ENCODE measurements around the gene METTL18. TPM values are rescaled to one million over a fixed set of nuclear protein-coding genes. Genes with fewer than 3 reads are reported as not detected.

The METTL18 gene
- total RNA-seq, 1 experiment from 2014 or later = 6.9 TPM

DNA sequence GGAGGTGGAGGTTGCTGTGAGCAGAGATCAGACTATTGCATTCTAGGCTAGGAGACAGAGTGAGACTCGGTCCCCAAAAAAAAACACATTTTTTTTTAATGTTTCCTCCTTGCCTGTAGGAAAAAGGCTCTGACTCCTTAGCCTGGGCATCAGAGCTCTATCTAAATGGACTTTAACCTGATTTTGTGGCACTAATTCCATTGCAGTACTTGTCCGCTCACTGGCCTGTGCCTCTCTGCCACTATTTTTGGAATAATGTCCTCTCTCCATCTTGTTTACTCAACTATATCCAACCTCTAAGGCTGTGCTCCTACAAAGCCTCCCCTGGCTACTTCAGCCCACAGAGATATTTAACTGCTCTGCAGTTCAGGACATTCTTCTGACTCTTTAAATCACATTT, 26.5 kb downstream of the METTL18 start:
- no peaks in the 10 kb centered on the region for H3K27me3 ChIP-seq (replicated peaks; ENCODE audit: control insufficient read depth, insufficient read depth, low read length)
- Mint-ChIP-seq H3K4me1 (ENCODE audit: low read depth, unreplicated experiment) (peaks cover 25% of the 10 kb centered on the region), H3K36me3 (ENCODE audit: insufficient read depth, unreplicated experiment) (no peaks in the 10 kb centered on the region), H3K9me3 (ENCODE audit: unreplicated experiment) (no peaks in the 10 kb centered on the region), H3K27me3 (ENCODE audit: insufficient read depth, unreplicated experiment) (no peaks in the 10 kb centered on the region), H3K27ac (ENCODE audit: unreplicated experiment) (peak overlapping the region; percentile 59), H3K4me3 (ENCODE audit: unreplicated experiment) (no peak overlapping the region)
- POLR2A ChIA-PET = no interaction called here
- BruUV-seq (replicated peaks) = no TSS peak
- intact Hi-C loops (cut with micrococcal nuclease; ENCODE audit: unreplicated experiment) = no loop called here
- CTCF ChIA-PET = no interaction called here
- H3K4me1 ChIP-seq = peaks cover 23% of the 10 kb centered on the region
- no peaks in the 10 kb centered on the region for H3K9me3 ChIP-seq
- TF ChIP-seq CTCF (IDR thresholded peaks at IDR 0.05; ENCODE audit: insufficient read depth in 1 of 2, low read depth in 1 of 2, low read length in 1 of 2, severe bottlenecking in 1 of 2, unreplicated experiment in 1 of 2) = no peak
- no peak for DNase-seq
- H3K36me3 ChIP-seq (ENCODE audit: control insufficient read depth, insufficient read depth, low read length) = no peaks in the 10 kb centered on the region
- no peak overlapping the region for H3K4me3 ChIP-seq (ENCODE audit: low read depth, low read length)

DNA sequence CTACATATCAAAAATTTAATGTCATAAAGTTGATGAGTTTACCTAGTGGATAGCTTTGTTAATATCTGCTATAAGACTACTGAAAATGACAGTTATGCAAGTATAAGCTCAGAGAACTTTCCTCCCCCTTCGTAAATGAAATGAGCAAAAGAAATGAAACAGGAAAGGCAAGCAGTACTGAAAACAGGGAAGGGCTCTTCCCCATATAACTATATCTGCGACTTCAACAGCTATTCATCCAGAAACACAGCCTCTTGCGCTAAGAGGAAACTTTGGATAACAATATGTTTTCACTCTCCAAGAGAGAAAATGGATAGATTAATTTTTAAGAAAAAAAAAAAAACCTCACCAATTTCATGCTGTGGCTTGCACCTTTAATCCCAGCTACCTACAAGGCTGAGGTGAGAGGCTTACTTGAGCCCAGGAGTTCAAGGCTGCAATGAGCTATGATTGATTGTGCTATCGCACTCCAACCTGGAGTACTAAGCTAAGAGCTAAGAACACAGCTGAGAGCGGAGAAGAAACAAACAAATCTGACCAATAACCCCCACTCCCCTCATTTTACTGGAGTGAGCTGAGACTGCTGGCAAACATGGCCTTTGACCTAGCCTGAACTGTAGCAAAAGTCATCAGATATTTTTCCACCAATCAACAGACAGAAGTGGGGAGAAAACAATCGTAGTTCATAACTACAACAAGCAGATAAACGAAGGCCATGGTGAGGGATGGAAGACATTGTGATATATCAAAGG, 29.0 kb downstream of the METTL18 start:
- H3K4me3 ChIP-seq (ENCODE audit: low read depth, low read length) = no peak overlapping the region
- no TSS peak for BruUV-seq (replicated peaks)
- ChIA-PET CTCF (interaction anchor here (0.6 to 1.0 kb wide), 3 partner anchors 44 to 90 kb away, joined by 3 read pairs; no protein-coding TSS in a partner anchor), POLR2A (interaction anchor here (0.9 to 2.0 kb wide), 2 partner anchors 27 to 29 kb away, joined by 3 to 9 read pairs; partner anchors contain the start of gene METTL18)
- H3K27me3 ChIP-seq (replicated peaks; ENCODE audit: control insufficient read depth, insufficient read depth, low read length) = no peaks in the 10 kb centered on the region
- peak overlapping the region; percentile 61 for H3K4me3 Mint-ChIP-seq (ENCODE audit: unreplicated experiment)
- H3K9me3 Mint-ChIP-seq (ENCODE audit: unreplicated experiment) = peaks cover under 1% of the 10 kb centered on the region
- no peaks in the 10 kb centered on the region for H3K27me3 Mint-ChIP-seq (ENCODE audit: insufficient read depth, unreplicated experiment)
- intact Hi-C loops (cut with micrococcal nuclease; ENCODE audit: unreplicated experiment) = loop anchor here (1.0 to 2.0 kb wide), 2 partner anchors 15 to 29 kb away; partner anchors contain the start of gene METTL18
- H3K36me3 ChIP-seq (ENCODE audit: control insufficient read depth, insufficient read depth, low read length) = no peaks in the 10 kb centered on the region
- no peak for TF ChIP-seq CTCF (IDR thresholded peaks at IDR 0.05; ENCODE audit: insufficient read depth in 1 of 2, low read depth in 1 of 2, low read length in 1 of 2, severe bottlenecking in 1 of 2, unreplicated experiment in 1 of 2)
- DNase-seq = peak; percentile 63 to 65
- H3K27ac Mint-ChIP-seq (ENCODE audit: unreplicated experiment) = peak overlapping the region; percentile 40
- H3K36me3 Mint-ChIP-seq (ENCODE audit: insufficient read depth, unreplicated experiment) = no peaks in the 10 kb centered on the region
- no peaks in the 10 kb centered on the region for H3K9me3 ChIP-seq
- H3K4me1 ChIP-seq = peaks cover 23% of the 10 kb centered on the region
- peaks cover 25% of the 10 kb centered on the region for H3K4me1 Mint-ChIP-seq (ENCODE audit: low read depth, unreplicated experiment)

DNA sequence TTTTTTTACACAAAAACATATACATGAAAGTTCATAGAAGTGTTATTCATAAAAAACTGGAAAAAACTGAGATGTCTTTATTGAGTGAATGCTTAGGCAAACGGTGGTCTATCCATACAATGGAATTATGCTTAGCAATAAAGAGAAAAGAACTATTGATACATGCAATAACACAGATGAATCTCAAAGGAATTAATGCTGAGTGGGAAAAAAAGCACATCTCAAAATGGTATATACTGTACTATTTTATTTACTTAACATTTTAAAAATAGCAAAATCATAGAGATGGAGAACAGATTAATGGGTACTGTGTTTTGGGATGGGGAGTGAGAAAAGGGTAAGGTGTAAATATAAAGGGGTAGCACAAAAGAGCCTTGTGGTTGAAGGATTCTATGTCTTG, 29.8 kb downstream of the METTL18 start:
- Mint-ChIP-seq H3K27ac (ENCODE audit: unreplicated experiment) (no peak overlapping the region), H3K27me3 (ENCODE audit: insufficient read depth, unreplicated experiment) (no peaks in the 10 kb centered on the region), H3K4me1 (ENCODE audit: low read depth, unreplicated experiment) (peaks cover 25% of the 10 kb centered on the region), H3K4me3 (ENCODE audit: unreplicated experiment) (no peak overlapping the region), H3K36me3 (ENCODE audit: insufficient read depth, unreplicated experiment) (no peaks in the 10 kb centered on the region), H3K9me3 (ENCODE audit: unreplicated experiment) (peaks cover 9% of the 10 kb centered on the region)
- Histone ChIP-seq H3K4me1 (peaks cover 23% of the 10 kb centered on the region), H3K36me3 (ENCODE audit: control insufficient read depth, insufficient read depth, low read length) (no peaks in the 10 kb centered on the region), H3K4me3 (ENCODE audit: low read depth, low read length) (no peak overlapping the region), H3K27me3 (replicated peaks; ENCODE audit: control insufficient read depth, insufficient read depth, low read length) (no peaks in the 10 kb centered on the region), H3K9me3 (no peaks in the 10 kb centered on the region)
- CTCF ChIA-PET = no interaction called here
- no TSS peak for BruUV-seq (replicated peaks)
- no peak for TF ChIP-seq CTCF (IDR thresholded peaks at IDR 0.05; ENCODE audit: insufficient read depth in 1 of 2, low read depth in 1 of 2, low read length in 1 of 2, severe bottlenecking in 1 of 2, unreplicated experiment in 1 of 2)
- POLR2A ChIA-PET = interaction anchor here (2.0 kb wide), 1 partner anchor 30 kb away, joined by 9 read pairs; the partner anchor contains the start of gene METTL18
- no peak for DNase-seq
- intact Hi-C loops (cut with micrococcal nuclease; ENCODE audit: unreplicated experiment) = no loop called here
